IPS-NIHi7 (cell line): ENCODE data around the gene SECISBP2L.
"Not testable (repeated sequence)": the region's sequence is repeated elsewhere in the genome, so short reads cannot be mapped to it uniquely, and the experiment has no call there.

Experiments used
- DNase-seq: peaks from one replicate; pipeline ENCODE4 v3.0.0; 2012; ENCODE audit warnings: mixed read lengths; ENCODE audit errors: extremely low spot score

The SECISBP2L gene

GRCh38 chr15:48993380-48993779, 52.9 kb downstream of the SECISBP2L start:
- DNase-seq, result no peak

GRCh38 chr15:48992545-48992944, 53.7 kb downstream of the SECISBP2L start:
- DNase-seq, result no peak

- no peak for DNase-seq
Measured at GRCh38 chr15:48992096-48992495, 54.1 kb downstream of the SECISBP2L start.

DNA sequence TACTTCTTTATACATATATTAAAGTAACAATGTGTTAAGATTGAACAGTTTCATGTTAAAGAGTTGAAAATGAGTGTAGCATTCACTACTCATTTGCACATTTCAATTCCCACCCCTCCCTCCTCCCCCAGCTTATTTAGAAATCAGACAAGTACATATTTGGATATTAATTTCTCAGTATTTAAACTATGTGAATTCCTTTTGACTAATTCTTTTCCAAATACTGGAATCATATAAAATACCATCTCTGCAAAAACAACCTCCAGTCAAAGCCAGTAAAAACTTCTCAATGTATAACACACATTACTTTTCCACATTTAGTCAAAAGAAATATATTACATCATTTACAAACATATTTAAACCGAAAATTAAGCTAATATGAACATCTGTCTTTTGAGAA, 57.1 kb downstream of the SECISBP2L start:
- no peak for DNase-seq

GRCh38 chr15:48987142-48987541, 59.1 kb downstream of the SECISBP2L start:
- DNase-seq, result no peak

- DNase-seq, result no peak
Measured at GRCh38 chr15:48986240-48986639, 60.0 kb downstream of the SECISBP2L start.

GRCh38 chr15:48985516-48985915, 60.7 kb downstream of the SECISBP2L start:
- DNase-seq, result no peak

DNA sequence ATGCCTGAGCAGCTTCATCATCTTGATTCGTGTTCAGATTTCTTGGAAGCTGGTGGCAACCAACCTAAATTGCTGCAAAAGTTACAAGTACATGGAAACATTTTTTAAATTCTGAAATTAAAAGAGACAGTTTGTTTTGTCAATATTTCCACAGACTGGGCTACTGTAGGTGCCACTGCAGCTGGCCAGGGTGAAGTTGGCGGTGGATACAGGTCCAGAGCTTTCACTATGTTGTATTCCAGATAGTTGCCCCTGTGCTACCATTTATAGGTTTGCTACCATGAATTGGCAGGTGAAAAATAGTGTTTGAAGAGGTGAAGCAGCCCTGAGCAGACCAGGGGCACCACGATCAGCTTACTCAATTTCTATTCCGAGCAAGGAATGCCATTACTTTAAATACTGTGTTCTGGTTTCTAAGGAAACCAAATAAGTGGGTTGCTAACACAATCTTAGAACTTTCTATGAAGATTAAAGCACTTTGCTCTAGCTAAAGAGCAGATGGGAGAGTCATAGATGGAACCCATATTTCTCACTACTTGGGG, 61.4 kb downstream of the SECISBP2L start:
- no peak for DNase-seq

GRCh38 chr15:48984021-48984710, 62.1 kb downstream of the SECISBP2L start:
- DNase-seq, result no peak

GRCh38 chr15:48983300-48983699, 62.9 kb downstream of the SECISBP2L start:
- no peak for DNase-seq

GRCh38 chr15:48981941-48982340, 64.3 kb downstream of the SECISBP2L start:
- no peak for DNase-seq

DNA sequence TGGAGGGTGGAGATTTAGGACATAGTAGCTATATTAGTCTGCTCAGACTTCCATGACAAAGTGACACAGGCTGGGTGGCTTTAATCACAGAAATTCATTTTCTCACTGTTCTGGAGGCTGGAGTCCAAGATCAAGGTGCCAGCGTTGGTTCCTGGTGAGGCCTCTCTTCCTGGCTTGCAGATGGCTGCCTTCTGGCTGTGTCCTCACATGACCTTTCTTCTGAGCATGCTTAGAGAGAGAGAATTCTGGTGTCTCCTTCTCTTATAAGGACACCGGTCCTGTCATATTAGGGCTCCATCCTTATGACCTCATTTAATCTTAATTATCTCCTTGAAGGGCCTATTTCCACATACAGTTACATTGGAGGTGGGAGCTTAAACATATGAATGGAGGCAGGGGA, 67.6 kb downstream of the SECISBP2L start:
- no peak for DNase-seq

GRCh38 chr15:48976444-48977088, 69.7 kb downstream of the SECISBP2L start:
- no peak for DNase-seq

DNA sequence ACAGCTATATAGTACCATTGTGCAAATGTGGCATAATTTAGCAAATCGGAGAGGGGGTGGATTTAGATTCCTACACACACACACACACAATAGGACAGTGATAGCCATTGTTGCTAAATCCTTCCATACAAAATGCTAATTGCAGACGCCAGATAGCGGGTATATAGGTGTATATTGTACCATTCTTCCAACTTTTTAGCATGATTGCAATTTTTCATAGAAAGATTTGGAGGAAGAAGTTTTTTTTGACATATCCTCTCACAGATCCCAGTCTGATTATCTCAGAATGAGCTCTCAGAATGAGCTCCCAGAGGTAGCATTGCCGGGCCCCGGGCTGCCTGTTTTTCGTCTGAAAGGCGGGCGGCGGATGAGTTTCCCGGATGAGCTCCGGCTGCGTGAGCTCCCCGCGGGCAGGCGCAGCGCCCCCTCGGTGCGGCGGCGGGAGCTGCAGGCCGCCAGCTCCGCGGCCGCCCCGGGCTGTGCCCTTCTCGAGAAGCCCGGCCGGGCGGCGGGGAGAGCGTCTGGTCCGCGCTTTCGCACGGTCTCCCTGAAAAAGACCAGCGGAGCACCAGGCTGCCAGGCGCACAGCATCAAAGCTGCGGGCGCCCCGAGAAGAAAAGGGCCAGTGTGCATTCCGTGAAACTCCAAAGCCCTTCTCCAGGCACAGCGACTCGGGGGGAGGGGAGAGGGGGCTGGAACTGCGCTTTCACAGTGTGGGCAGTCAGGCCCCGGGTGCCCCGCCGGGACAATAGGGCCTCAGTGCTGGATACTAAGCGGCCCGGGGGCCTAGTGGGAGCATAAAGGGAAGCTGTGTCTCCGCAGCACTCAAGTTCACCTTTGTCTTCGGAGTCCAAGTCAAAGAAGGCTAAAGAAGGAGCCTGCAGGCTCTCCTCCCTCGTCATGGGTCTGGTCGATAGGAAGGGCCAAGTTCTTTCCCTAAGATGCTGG, 70.5 kb downstream of the SECISBP2L start:
- DNase-seq, result peak; percentile 91

DNA sequence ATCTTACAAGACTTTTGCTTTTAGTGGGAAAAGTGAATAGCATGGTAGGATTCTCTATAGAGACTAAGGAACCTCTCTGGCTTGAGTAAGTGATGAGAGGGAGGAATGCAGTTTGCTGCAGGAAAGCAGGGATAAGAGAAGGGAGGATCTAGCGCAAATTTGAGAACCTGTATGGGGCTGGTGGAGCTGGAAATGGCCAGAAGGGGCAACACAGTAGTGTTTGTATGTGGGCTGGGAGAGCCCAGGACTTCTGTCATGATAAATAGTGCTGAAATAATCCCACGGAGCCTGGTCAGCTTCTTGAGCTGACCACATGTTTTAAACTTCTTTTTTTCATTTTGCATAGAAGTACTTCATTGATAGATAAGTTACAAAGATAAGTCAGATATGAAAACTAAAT, 71.4 kb downstream of the SECISBP2L start:
- DNase-seq, result peak; percentile 30

- no peak for DNase-seq
Measured at GRCh38 chr15:48972750-48973503, 73.3 kb downstream of the SECISBP2L start.

DNA sequence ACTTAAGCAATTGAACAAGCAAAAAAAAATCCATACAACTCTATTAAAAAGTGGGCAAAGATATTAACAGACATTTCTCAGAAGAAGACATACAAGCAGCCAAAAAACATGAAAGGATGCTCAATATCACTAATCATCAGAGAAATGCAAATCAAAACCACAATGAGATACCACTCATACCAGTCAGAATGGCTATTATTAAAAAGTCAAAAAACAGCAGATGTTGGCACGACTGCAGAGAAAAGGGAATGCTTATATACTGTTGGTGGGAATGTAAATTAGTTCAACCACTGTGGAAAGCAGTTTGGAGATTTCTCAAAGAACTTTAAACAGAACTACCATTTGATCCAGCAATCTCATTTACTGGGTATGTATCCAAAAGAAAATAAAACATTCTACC, 75.3 kb downstream of the SECISBP2L start:
- not testable (repeated sequence) for DNase-seq

GRCh38 chr15:48968066-48968465, 78.2 kb downstream of the SECISBP2L start:
- DNase-seq, result no peak

DNA sequence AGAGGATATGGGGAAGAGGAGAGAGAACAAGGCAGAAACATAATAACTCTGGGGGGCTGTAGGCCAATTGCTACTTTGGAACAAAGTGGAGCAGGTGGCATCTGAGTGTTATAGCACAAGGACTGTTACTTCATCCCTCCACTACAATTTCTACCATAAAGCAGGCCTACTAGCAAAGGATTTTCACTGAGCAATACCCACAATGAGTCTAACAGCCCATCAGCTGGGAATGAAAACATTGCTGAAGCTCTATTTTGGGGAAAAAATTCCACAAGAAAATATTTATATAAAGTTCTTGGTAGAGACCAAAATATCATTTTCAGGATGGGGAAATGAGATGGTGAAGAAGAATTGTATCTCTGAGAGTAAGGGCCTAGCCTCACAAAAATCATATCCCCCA, 78.9 kb downstream of the SECISBP2L start:
- DNase-seq, result no peak

DNA sequence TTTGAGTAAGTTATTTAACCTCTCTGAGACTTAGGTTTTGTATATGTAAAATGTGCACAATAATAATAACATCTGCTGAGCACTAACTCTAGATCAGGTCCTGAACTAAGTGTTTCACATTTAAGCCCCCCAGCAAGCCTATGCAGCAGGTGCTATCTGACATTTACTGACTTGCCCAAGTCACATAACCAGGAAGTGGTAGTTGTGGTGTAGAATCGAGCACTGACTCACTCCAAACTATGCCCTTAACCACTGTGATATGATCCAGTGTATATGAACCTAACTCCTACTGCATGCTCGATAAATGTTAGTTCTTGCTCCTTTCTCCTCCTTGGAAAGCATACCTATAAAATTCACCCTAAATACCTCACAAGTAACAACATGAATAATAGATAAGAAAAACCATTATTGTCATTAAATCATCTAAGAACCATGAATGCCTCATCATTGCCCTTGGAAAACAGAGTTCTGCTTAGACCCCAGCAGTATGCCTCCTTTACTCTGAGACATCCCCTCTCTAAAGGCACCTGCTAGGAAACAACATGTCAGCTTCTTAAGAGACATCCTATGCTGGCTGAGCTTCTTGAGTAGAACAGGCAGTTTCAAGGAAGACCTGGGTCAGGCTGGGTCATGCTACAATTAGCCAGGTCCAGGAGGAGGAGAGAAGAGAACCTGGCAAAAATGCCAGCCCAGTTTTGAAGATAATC, 79.5 kb downstream of the SECISBP2L start:
- DNase-seq, result no peak

- no peak for DNase-seq
Measured at GRCh38 chr15:48965972-48966371, 80.3 kb downstream of the SECISBP2L start.
